ENCODE measurements around the gene WASF2. TPM values are rescaled to one million over a fixed set of nuclear protein-coding genes. Genes with fewer than 3 reads are reported as not detected.

Gene WASF2
- total and polyA plus RNA-seq, 2 of the 13 experiments (the other 11 are each of a cell fraction or from before 2014, with no cell fraction given), result 10.4 to 27.7 TPM

GRCh38 chr1:27489973-27490741 is at the start of gene WASF2 (continued):
- TF ChIP-seq ZNF280B (CRISPR knock-in tag; IDR thresholded peaks at IDR 0.05; ENCODE audit: borderline replicate concordance) (0 out of 2 replicates have a peak, but pooled peaks have one; percentile 30), ZEB1 (IDR thresholded peaks at IDR 0.05; ENCODE audit: insufficient replicate concordance, low read depth) (peak; percentile 64), ZNF138 (CRISPR knock-in tag; IDR thresholded peaks at IDR 0.05; ENCODE audit: low read depth) (no peak; the same call in 1 of the 2 replicates), HHEX (CRISPR knock-in tag; IDR thresholded peaks at IDR 0.05) (no peak), KLF13 (CRISPR knock-in tag; IDR thresholded peaks at IDR 0.05) (no peak), SMARCE1 (IDR thresholded peaks at IDR 0.05; ENCODE audit: borderline replicate concordance) (no peak), ZFAT (CRISPR knock-in tag; conservative IDR thresholded peaks at IDR 0.05) (no peak), SRSF4 (IDR thresholded peaks at IDR 0.05; ENCODE audit: low read depth, low read length, poor library complexity, severe bottlenecking) (no peak), ZNF788 (CRISPR knock-in tag; IDR thresholded peaks at IDR 0.05; ENCODE audit: borderline replicate concordance) (peak; percentile 46; the same call in 1 of the 2 replicates), GFI1 (CRISPR knock-in tag; IDR thresholded peaks at IDR 0.05; ENCODE audit: borderline replicate concordance) (no peak; the same call in 1 of the 2 replicates), ZSCAN9 (CRISPR knock-in tag; IDR thresholded peaks at IDR 0.05; ENCODE audit: borderline replicate concordance) (peak; percentile 20; the same call in 1 of the 2 replicates), HNRNPK (IDR thresholded peaks at IDR 0.05; ENCODE audit: low read depth, low read length, poor library complexity, severe bottlenecking) (peak; percentile 60), GTF2F1 (IDR thresholded peaks at IDR 0.05; ENCODE audit: low read length) (no peak), ZNF570 (CRISPR knock-in tag; IDR thresholded peaks at IDR 0.05; ENCODE audit: borderline replicate concordance) (no peak; the same call in 1 of the 2 replicates), MAX (IDR thresholded peaks at IDR 0.05) (peak; percentile 52), ZNF724P (CRISPR knock-in tag; IDR thresholded peaks at IDR 0.05; ENCODE audit: borderline replicate concordance) (no peak), ZNF615 (CRISPR knock-in tag; IDR thresholded peaks at IDR 0.05; ENCODE audit: borderline replicate concordance) (no peak), ZMYM3 (CRISPR knock-in tag; IDR thresholded peaks at IDR 0.05) (no peak), ARHGAP35 (CRISPR knock-in tag; IDR thresholded peaks at IDR 0.05; ENCODE audit: borderline replicate concordance) (no peak), RFXANK (CRISPR knock-in tag; IDR thresholded peaks at IDR 0.05) (no peak; the same call in 1 of the 2 replicates), ZNF354B (CRISPR knock-in tag; IDR thresholded peaks at IDR 0.05) (0 out of 2 replicates have a peak, but pooled peaks have one; percentile 59), NFKB2 (CRISPR knock-in tag; IDR thresholded peaks at IDR 0.05; ENCODE audit: borderline replicate concordance) (no peak), SSRP1 (CRISPR knock-in tag; IDR thresholded peaks at IDR 0.05) (no peak), SIN3B (IDR thresholded peaks at IDR 0.05; ENCODE audit: low read length) (peak; percentile 30; the same call in 1 of the 2 replicates)
- TF ChIP-seq, protein P1, sequence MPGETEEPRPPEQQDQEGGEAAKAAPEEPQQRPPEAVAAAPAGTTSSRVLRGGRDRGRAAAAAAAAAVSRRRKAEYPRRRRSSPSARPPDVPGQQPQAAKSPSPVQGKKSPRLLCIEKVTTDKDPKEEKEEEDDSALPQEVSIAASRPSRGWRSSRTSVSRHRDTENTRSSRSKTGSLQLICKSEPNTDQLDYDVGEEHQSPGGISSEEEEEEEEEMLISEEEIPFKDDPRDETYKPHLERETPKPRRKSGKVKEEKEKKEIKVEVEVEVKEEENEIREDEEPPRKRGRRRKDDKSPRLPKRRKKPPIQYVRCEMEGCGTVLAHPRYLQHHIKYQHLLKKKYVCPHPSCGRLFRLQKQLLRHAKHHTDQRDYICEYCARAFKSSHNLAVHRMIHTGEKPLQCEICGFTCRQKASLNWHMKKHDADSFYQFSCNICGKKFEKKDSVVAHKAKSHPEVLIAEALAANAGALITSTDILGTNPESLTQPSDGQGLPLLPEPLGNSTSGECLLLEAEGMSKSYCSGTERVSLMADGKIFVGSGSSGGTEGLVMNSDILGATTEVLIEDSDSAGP (CRISPR knock-in tag; IDR thresholded peaks at IDR 0.05; ENCODE audit: borderline replicate concordance), result peak; percentile 67; the same call in 1 of the 2 replicates
- TF ChIP-seq, protein P2, sequence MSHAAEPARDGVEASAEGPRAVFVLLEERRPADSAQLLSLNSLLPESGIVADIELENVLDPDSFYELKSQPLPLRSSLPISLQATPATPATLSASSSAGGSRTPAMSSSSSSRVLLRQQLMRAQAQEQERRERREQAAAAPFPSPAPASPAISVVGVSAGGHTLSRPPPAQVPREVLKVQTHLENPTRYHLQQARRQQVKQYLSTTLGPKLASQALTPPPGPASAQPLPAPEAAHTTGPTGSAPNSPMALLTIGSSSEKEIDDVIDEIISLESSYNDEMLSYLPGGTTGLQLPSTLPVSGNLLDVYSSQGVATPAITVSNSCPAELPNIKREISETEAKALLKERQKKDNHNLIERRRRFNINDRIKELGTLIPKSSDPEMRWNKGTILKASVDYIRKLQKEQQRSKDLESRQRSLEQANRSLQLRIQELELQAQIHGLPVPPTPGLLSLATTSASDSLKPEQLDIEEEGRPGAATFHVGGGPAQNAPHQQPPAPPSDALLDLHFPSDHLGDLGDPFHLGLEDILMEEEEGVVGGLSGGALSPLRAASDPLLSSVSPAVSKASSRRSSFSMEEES (CRISPR knock-in tag; IDR thresholded peaks at IDR 0.05), result peak; percentile 64
